GM11168 (cell line): ENCODE results near the gene DCP1B.

Experiments
- in situ Hi-C: fragments of 300-500 bp; cut with MboI; formaldehyde crosslinking; loops from one replicate; pipeline ENCODE4 v1.12.0; 2022; ENCODE audit warnings: low sequenced_read_pairs; ENCODE audit not compliant: unreplicated experiment

Gene DCP1B

DNA sequence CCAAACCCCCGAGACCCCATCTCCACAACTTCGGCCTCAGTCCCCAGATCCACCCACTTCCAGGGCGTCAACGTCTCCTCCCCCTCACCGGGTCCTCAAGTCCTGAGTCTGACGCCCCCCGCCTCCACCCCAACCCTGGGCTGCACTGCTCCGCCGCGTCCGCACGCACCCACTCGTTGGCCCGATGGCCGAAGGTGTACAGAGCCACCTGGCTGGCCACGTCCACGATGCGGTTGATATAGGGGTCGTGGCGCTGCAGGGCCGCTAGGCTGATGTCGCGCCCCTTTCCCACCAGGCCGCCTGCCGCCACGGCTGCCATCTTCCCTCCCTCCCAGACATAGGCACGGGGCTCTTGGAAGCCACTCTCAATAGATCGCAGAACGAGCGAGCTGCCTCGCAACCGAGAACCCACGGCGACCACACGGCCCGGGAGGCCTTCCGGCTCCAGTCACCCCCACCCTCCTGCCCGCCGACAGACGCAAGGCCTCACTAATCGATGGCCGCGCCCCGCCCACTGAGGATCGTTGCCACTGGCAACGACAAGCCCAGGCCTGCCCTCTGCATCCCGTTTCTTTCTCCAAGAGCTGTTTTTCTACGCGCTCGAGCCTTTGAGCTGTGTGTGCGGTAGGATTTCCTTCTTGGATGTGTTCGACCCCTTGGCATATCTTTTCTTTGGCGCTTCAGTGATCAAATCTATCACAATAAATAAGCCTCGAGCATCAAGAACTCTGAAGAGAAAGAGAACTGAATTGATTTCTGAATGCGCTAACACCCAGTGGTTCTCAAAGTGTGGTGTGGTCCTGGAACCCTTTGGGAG is at the start of gene DCP1B:
DCP1B (minus strand) TSS at position 345 of the 817 bp plus-strand sequence; CDS start at position 319, 26 bp downstream.
- in situ Hi-C loops, result no loop called here

DNA sequence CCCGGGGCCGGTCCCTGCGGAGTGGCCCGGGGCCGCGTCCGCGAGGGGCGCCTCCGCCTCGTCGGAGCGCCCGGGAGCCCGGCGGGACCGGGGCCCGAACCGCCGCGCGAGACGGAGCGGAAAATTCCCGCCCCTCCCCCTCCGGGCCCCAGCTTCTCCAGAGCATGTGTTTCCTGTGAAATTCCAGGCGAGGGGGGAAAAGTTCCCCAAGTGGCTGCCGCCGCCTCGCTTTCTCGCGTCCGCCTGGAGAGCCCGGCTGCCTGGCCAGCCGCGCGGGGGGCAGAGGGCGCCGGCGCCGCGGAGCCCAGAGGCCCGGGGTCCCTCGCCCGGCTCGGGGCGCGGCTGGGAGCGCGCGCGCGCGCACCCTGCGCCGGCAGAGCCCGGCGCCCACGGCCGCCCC is 49.4 kb upstream of the DCP1B start:
- in situ Hi-C loops, result loop anchor here (25.0 kb wide), 1 partner anchor 534 kb away; no protein-coding TSS in a partner anchor

- in situ Hi-C loops, result loop anchor here (25.0 kb wide), 1 partner anchor 534 kb away; no protein-coding TSS in a partner anchor
Observed at GRCh38 chr12:2052826-2053678, 48.8 kb upstream of the DCP1B start, which contains the start of gene CACNA1C. Gene CACNA1C (plus strand): TSS chr12:2052987. CDS start chr12:2053563, 576 bp downstream.

GRCh38 chr12:2051700-2052621 is 47.7 kb upstream of the DCP1B start:
- in situ Hi-C loops, result loop anchor here (25.0 kb wide), 1 partner anchor 535 kb away; no protein-coding TSS in a partner anchor

- in situ Hi-C loops, result loop anchor here (25.0 kb wide), 1 partner anchor 537 kb away; no protein-coding TSS in a partner anchor
Observed at GRCh38 chr12:2049604-2050540, 45.6 kb upstream of the DCP1B start.

DNA sequence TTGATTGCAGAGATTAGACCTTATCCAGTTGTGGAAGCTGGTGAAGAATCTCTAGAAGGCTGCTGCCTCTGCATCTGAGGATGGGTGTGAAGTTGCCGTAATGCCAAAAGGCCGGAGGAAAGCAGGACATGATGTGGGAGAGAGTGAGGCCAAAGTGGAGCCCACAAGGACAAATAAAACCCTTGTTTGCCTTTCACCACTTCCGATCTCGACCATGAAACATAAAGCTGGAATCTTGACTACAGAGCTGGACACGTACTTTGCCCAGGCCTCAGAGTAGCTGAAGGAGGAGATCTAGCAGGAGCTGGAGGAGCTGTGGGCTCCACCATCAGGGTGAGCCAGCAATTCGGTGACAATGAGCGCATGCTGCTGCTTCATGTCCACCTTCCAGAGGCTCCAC is 43.5 kb upstream of the DCP1B start:
- in situ Hi-C loops, result no loop called here

DNA sequence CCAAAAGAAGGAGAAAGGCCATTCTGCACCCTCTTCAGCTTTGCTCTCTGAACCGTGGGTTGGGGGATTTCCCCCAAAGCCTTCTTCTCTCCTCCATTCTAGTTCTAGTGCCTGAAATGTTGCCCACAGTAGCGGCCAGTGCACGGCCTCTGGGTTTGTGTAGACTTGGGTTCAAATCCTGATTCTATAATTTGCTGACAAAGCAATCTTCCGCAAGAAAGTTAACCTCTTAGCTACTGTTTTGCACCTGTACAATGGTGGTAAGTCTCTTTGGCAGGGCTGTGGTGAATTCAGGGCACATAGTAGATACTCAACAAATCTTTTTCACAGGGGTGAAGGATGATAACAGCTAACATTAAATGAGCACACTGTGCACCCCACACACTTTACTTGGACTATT is 42.7 kb upstream of the DCP1B start:
- in situ Hi-C loops, result no loop called here

DNA sequence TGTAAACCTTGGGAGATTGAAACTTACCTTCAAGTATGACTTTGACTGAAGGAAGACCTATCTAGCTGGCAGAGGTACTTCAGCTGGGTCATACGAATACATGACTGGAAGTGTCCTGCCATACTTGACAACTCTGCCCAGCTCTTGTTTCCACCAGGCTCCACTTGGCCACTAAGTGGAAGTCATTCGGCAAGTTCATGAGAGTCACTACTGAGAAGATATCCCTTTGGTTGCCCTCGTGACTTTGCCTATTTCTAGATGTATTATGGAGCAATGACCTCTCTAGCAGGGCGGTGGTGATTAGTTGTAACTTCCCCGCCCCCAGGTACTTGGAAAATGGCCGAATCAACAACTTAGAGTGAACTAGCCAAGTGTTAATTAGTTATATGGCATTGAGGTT is 39.9 kb upstream of the DCP1B start:
- in situ Hi-C loops, result no loop called here

DNA sequence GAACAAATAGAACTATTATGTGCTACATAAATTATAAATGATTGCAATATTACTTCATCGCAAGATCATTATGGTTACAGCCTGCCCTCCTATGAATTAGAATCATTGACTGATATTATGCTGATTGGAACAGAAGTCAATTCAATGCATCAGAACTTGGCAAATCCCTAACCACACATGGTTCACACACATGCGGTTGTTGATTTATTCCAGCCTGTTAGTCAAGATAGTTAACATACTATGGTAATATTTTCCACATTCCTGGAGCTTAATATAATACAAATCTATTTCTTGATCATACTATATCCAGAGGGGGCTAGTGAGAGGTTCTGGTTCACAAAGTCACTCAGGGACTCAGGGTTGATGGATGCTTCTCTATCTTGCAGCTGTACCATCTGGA is 38.8 kb upstream of the DCP1B start:
- in situ Hi-C loops, result no loop called here

GRCh38 chr12:2039034-2039433 is 34.8 kb upstream of the DCP1B start:
- in situ Hi-C loops, result no loop called here

- in situ Hi-C loops, result no loop called here
Observed at GRCh38 chr12:2035431-2036055, 31.3 kb upstream of the DCP1B start.

DNA sequence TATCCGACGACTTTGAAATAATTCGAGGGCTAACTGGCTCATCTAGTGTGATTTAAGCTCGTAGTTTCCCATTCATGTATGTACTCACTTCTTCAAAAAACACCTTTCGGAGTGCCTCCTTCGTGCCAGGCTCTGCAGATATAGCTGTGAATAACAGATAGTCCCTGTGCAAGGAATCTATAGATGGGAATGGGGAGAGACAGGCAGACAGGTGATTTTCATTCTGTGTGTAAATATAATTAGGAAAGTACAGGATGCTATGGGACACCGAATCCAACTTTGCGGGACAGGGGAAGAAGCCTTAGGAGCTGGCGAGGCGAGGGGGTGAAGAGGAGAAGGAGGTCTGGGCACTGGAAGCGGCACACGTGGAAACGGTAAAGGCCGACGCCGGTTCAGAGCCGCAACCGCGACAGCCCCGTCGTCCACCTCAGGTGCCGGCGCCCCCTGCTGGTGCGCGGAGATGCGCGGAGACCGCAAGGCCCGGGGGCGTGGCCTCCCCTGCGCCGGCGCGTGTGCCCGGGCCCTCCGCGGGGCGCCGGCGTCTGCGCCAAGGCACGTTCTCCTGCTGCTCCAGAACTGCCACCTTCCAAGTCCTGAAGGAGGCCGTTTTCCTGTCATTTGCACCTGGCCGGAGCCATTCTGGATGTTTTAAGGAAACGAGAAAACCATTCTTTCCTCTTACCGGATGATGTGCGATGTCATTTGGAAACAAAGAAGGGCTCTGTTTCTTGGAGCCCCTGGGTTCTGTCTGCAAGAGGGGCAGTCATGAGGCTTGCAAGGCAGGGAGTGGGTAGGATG is 30.6 kb upstream of the DCP1B start:
- in situ Hi-C loops, result no loop called here

DNA sequence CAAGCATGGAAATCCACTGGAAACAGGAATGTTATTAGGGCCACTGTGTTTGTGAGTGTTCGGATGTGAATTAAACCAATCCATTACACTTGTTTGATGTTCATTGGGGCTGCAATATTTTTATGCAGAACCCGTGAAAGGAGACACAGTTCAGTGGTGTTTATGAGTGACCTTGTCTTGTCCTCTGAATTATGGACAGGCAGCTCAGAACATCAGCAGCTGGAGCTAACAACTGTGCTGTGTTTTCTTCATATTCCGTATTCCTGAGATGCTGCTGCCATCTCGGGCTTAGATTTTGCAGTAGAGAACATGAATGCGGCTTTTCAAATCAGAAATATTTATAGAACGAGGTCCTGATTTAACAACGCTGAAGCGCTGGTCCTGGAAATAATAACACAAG is 28.2 kb upstream of the DCP1B start:
- in situ Hi-C loops, result no loop called here

- in situ Hi-C loops, result no loop called here
Observed at GRCh38 chr12:2029851-2030250, 25.6 kb upstream of the DCP1B start.

GRCh38 chr12:2027351-2027750 is 23.1 kb upstream of the DCP1B start:
- in situ Hi-C loops, result no loop called here

DNA sequence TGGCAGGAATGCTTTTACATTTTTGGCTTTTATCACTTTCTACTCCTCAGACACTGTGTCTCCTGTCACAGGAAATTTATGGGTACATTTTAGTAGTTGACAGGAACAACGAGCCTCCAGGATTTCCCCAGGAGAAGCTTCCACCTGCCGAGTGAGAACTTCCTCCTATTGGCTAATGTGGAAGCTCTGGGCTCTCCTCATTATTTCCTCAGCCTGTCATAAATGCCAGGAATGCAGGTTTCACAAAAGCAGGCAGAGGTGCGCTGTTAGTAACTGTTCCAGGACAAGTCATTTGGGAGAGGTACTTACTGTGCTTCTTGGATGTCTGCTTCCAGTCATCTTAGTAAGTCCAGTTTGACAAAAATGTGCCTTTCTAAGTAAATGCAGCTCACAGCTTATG is 19.1 kb upstream of the DCP1B start:
- in situ Hi-C loops, result no loop called here

- in situ Hi-C loops, result no loop called here
Observed at GRCh38 chr12:2020511-2020910, 16.3 kb upstream of the DCP1B start.

DNA sequence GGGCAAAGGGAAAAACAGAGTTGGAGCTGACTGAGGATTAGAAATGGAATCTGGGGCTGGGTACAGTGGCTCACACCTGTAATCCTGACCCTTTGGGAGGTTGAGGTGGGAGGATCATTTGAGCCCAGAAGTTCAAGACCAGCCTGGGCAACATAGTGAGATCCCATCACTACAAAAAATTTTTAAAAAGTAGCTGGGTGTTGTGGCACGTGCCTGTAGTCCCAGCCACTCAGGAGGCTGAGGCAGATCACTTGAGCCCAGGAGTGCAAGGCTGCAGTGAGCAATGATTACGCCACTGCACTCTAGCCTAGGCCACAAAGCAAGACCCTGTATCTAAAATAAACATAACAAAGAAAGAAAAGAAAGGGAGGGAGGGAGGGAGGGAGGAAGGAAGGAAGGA is 14.9 kb upstream of the DCP1B start:
- in situ Hi-C loops, result no loop called here
